Measurements from ENCODE around the gene RNF213.

The RNF213 gene

DNA sequence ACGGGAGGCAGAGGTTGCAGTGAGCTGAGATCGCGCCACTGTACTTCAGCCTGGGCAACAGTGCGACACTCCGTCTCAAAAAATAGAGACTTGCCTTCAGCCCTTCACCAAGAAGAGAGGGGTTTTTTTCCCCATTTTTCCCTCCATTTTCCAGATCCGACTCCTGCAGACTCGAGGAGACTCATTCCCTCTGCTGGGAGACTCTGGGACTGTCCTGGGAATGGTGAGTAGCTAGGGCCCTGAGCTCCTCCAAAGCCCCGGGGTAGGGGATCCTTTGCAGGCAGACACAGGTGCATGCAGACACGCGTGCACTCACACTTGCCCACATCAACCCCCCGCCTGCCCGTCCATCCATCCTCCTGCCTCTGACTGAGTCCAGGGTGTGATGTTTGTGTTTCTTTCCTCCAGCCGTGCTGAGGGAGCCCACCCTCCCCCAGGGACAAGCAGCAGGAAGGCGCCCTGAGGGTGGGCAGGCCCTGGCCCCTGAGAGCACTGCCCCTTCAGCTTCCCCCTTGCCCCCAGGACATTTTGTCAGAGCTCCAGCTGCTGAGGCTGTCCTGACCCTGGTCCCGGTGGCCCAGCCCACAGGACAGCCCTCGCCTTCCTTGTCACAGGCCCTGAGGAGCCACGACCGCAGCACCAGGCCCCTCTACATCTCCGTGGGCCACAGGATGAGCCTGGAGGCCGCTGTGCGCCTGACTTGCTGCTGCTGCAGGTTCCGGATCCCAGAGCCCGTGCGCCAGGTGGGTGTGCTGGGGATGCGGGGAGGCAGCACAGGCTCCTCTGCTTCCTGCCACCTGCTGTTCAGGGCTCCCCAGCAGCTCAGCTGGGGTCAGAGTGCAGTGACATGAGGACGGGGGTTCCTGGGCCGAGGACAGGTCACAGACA lies 164.5 kb downstream of the RNF213 start:
- no peak for DNase-seq

DNA sequence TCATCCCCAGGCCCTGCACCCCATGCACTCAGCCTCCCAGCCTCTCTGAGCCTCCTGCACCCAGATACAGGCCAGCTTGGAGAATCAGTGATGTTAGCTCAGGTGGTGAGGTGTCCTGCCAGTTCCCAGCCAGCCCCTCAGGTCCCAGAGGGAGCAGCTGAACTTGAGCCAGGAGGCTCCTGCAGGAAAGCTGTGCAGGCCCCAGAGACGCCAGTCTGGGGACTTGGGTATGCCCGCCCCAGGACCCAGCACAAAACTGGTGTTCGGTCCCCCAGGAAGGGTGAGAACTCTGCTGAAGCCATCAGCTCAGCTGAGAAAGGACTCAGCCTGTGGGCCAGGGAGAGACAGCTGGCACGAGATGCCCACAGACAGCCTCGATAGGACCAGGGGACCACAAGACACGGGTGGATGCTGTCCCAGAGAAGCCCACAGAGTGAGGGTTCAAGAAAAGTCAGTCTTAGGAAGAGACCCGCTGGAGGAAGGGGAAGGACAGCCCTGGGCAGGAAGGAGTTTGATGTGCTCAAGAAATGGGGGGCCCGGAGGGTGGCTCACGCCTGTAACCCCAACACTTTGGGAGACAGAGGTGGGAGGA lies 165.3 kb downstream of the RNF213 start:
- no peak for DNase-seq

- no peak for DNase-seq
Observed at GRCh38 chr17:80426671-80427326, 166.1 kb downstream of the RNF213 start.

DNA sequence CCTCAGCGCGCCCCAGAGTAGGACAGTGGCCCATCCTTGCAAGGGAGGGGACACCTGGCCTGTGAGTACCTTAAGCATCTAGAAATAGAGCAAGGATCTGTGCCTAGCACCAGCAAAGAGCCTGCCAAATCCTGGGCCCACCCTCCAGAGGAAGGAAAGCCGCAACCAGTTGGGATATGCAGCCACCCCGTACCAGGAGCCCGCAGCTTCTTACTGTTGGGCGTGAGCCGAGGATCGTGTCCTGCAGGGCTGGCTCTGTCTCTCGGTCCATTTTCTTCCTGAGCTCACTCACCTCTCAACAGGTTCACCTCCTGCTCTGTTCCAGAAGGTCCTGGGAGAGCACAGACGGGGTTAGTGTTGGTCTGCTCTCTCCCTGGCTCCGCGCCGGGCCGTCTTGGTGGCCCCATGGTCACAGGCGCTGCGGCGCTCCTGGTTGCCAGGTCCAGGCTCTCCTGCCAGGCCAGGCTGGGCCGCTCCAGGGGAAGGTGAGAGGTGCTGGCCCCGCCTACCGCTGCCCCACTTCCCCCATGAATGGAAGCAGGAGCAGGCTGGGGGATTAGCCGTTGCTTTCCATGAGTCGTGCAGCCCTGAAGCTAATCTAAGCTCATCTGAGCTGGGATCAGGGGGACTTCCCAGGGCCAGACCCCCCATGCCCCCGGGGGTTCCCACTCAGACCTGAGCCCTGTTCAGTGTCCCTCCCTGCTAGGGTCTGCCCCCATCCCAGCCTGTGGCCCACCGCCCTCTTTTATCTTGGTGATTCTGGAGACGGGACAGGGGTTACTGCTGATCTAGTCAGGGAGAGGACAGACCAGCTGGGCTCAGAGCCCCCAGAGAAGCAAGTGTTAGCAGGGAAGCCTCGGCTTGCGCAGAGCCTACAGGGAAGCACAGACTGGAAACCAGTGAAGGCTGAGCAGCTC lies 167.0 kb downstream of the RNF213 start:
- DNase-seq = no peak

DNA sequence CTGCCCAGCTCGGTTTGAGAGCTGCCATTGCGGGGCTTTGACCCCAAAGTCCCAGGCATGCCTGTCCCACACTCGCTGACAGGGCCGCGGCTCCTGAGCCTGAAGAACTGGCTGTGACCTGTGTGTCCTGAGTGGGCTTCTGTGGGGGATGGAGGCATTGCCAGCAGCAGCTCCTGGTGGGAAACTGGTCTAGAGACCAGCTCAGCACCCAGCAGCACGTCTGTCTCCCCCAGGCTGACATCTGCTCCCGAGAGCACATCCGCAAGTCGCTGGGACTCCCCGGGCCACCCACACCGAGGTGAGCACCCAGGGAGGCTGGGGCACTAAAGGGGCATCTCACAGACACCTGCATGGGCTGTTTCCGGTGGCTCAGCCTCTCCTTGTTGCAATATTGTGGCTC lies 167.7 kb downstream of the RNF213 start:
- DNase-seq = no peak

DNA sequence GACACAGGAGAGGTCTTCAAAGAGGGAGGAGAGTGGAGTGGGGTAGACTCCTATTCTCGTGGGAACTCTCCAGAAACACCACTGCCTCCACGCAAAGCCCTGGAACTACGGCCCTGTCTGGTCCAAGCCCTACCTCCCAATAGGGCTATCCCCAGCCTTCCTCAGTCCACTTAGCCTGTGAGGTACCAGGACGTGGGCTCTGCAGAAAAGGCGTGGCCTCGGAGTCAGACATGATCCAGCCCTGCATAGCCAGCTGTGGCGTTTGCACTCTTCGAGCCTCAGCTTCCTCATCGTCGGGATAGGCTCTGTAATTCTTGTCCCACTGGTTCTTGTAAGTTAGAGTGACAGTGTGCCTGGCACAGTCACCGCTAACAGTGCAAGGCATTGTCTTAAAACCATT lies 168.1 kb downstream of the RNF213 start:
- no peak for DNase-seq

- no peak for DNase-seq
Observed at GRCh38 chr17:80429356-80430275, 169.0 kb downstream of the RNF213 start.

GRCh38 chr17:80430446-80431245 lies 170.0 kb downstream of the RNF213 start:
- DNase-seq = no peak

GRCh38 chr17:80431246-80432195 lies 170.9 kb downstream of the RNF213 start:
- no peak for DNase-seq

GRCh38 chr17:80432350-80432955 lies 171.8 kb downstream of the RNF213 start:
- no peak for DNase-seq

DNA sequence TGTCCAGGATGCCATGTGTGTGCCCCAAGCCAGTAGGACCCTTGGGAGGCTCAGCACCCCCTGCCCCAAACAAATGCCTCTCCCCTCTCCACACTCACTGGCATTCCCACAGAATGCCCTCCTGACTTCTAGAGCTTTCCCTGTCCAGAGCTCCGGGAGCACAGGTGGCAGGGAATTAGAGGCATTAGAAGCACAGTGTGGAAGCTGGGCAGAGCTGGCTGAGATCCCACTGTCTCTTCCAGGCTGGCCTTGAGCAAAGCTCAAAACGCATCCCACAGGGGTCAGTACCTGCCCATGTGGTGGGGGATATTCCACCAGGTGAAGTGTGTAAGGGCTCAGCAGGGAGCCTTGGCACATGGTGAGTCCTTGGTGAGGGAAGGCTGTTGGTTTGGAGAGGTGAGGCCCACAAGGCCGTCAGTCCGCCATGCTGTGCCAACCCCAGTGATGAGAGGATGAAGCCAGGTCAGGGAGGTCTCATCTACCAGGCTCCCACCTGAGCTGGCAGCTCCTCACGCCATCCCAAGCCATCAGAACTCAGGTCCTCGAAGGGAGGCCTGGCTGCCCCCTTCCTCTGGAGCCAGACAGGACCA lies 172.4 kb downstream of the RNF213 start:
- no peak for DNase-seq

- no peak for DNase-seq
Observed at GRCh38 chr17:80433916-80434666, 173.4 kb downstream of the RNF213 start.

DNA sequence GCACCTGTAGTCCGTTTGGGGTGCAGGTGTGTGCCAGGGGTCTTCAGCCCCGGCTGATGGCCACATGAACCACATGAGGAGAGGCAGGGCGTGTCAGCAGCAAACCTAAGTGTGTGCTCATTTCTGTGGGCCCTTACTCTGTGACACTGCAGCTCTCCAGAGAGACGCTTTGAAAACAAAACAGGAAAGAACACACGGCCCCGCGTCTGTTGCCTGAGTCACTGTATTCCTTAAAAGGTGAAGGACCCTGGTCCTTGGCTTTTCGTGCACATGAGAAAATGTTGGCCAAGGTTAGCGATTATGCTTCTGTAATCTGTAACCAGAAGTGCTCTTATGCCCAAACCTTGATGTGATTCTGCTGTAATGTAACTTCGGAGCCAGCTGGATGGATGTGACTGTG lies 176.9 kb downstream of the RNF213 start:
- no peak for DNase-seq

- DNase-seq = no peak
Observed at GRCh38 chr17:80438806-80439205, 178.2 kb downstream of the RNF213 start.

- no peak for DNase-seq
Observed at GRCh38 chr17:80439499-80439898, 178.8 kb downstream of the RNF213 start.

DNA sequence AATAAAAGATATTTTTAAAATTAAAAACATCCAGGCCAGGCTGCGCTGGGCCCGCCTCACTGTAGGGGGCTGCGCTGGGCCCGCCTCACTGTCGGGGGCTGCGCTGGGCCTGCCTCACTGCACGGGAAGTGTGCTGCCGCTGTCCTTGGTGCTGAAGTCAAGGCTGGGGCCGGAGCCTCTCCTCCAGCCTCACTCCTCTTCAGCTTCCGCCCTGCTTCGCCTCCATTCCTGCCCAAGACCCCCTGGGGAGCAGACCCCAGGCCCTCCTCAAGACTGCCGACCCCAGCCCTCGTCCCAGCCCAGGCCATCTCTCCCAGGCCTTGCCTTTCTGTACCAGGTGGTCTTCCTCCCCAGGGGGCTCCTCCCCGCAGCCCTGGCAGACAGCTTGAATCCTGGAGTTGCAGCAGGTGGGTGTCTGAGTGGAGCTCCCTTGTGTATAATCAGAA lies 180.5 kb downstream of the RNF213 start:
- no peak for DNase-seq

- DNase-seq = no peak
Observed at GRCh38 chr17:80441598-80442322, 181.1 kb downstream of the RNF213 start.
